SK-N-MC (cell line): ENCODE measurements around the gene RAB11FIP3.

ENCODE experiments used
- DNase-seq: peaks from one replicate; pipeline ENCODE4 v3.0.0-alpha.2; 2011; ENCODE audit warnings: low read depth, low spot score
- H3K27ac ChIP-seq: fragments of 200-600 bp; sonication (generic); 2 replicates; pipeline ENCODE4 v1.5.1; 2016; ENCODE audit warnings: mixed run types
- H3K36me3 ChIP-seq: fragments of 200-600 bp; sonication (generic); 2 replicates; pipeline ENCODE4 v1.6.1; 2017; ENCODE audit warnings: antibody characterized with exemption, low read length, mixed read lengths; ENCODE audit not compliant: insufficient read depth
- H3K4me3 ChIP-seq: fragments of 200-600 bp; sonication (generic); 2 replicates; pipeline ENCODE4 v1.5.1; 2016
- H3K9ac ChIP-seq: fragments of 200-600 bp; sonication (generic); 2 replicates; pipeline ENCODE4 v1.8.0; 2017; ENCODE audit warnings: mixed run types, mixed read lengths; ENCODE audit not compliant: insufficient read length
- H3K9me3 ChIP-seq: fragments of 200-600 bp; sonication (generic); 2 replicates; pipeline ENCODE4 v1.6.1; 2017; ENCODE audit warnings: low read depth, mild to moderate bottlenecking, antibody characterized with exemption, low read length, moderate library complexity, mixed read lengths
- EZH2 ChIP-seq: fragments of 200-600 bp; sonication (generic); IDR thresholded peaks from one replicate; pipeline ENCODE4 v1.6.1; 2017; ENCODE audit warnings: antibody characterized with exemption
- FOXP2 ChIP-seq: optimal IDR thresholded peaks from 2 replicates; pipeline ENCODE3; 2011; ENCODE audit warnings: mild to moderate bottlenecking, moderate library complexity; ENCODE audit not compliant: insufficient read depth; ENCODE audit errors: extremely low read length, control extremely low read depth
- POLR2AphosphoS5 ChIP-seq: IDR thresholded peaks from 2 replicates; pipeline ENCODE4 v1.6.1; 2012; ENCODE audit warnings: mild to moderate bottlenecking, low read depth, low read length, borderline replicate concordance

Gene RAB11FIP3

GRCh38 chr16:540645-541340 lies 115.3 kb downstream of the RAB11FIP3 start:
- no peaks in the 10 kb centered on the region; the same call in 1 of the 2 replicates for H3K36me3 ChIP-seq
- H3K9ac ChIP-seq, result no peak overlapping the region
- no peak overlapping the region for H3K27ac ChIP-seq
- no peaks in the 10 kb centered on the region for H3K9me3 ChIP-seq
- H3K4me3 ChIP-seq, result no peak overlapping the region
- TF ChIP-seq POLR2AphosphoS5 (no peak), EZH2 (no peak), FOXP2 (no peak)
- DNase-seq, result no peak

- TF ChIP-seq FOXP2, result no peak
- no peak for TF ChIP-seq EZH2
- TF ChIP-seq POLR2AphosphoS5, result no peak
- Histone ChIP-seq H3K9ac (no peak overlapping the region), H3K9me3 (no peaks in the 10 kb centered on the region), H3K27ac (no peak overlapping the region), H3K4me3 (no peak overlapping the region), H3K36me3 (peaks cover under 1% of the 10 kb centered on the region; the same call in 1 of the 2 replicates)
- DNase-seq, result no peak
Measured at GRCh38 chr16:543301-544164, 118.1 kb downstream of the RAB11FIP3 start.

GRCh38 chr16:544517-544916 lies 119.1 kb downstream of the RAB11FIP3 start:
- no peak for TF ChIP-seq FOXP2
- no peak for TF ChIP-seq POLR2AphosphoS5
- TF ChIP-seq EZH2, result no peak
- no peak overlapping the region for H3K9ac ChIP-seq
- no peak overlapping the region for H3K4me3 ChIP-seq
- H3K9me3 ChIP-seq, result no peaks in the 10 kb centered on the region
- H3K36me3 ChIP-seq, result peaks cover 4% of the 10 kb centered on the region; the same call in 1 of the 2 replicates
- DNase-seq, result no peak
- H3K27ac ChIP-seq, result no peak overlapping the region

- no peak overlapping the region for H3K4me3 ChIP-seq
- H3K27ac ChIP-seq, result no peak overlapping the region
- DNase-seq, result no peak
Measured at GRCh38 chr16:546909-547770, 121.7 kb downstream of the RAB11FIP3 start.

GRCh38 chr16:548586-548985 lies 123.1 kb downstream of the RAB11FIP3 start:
- H3K36me3 ChIP-seq, result peaks cover 4% of the 10 kb centered on the region; the same call in 1 of the 2 replicates
- no peak for DNase-seq
- H3K27ac ChIP-seq, result no peak overlapping the region
- no peak overlapping the region for H3K9ac ChIP-seq
- TF ChIP-seq FOXP2 (no peak), EZH2 (no peak), POLR2AphosphoS5 (no peak)
- no peaks in the 10 kb centered on the region for H3K9me3 ChIP-seq
- no peak overlapping the region for H3K4me3 ChIP-seq

More at GRCh38 chr16:546909-547770, 121.7 kb downstream of the RAB11FIP3 start:
- H3K9ac ChIP-seq, result no peak overlapping the region
- peaks cover 4% of the 10 kb centered on the region; the same call in 1 of the 2 replicates for H3K36me3 ChIP-seq
- H3K9me3 ChIP-seq, result no peaks in the 10 kb centered on the region
- no peak for TF ChIP-seq POLR2AphosphoS5
- no peak for TF ChIP-seq FOXP2
- no peak for TF ChIP-seq EZH2

- no peak for DNase-seq
- H3K36me3 ChIP-seq, result peaks cover 4% of the 10 kb centered on the region; the same call in 1 of the 2 replicates
- H3K27ac ChIP-seq, result no peak overlapping the region
- TF ChIP-seq POLR2AphosphoS5 (no peak), EZH2 (no peak), FOXP2 (no peak)
- no peak overlapping the region for H3K4me3 ChIP-seq
- no peak overlapping the region for H3K9ac ChIP-seq
- no peaks in the 10 kb centered on the region for H3K9me3 ChIP-seq
Measured at GRCh38 chr16:549544-550263, 124.3 kb downstream of the RAB11FIP3 start.

- H3K27ac ChIP-seq, result no peak overlapping the region
- DNase-seq, result no peak
Measured at GRCh38 chr16:551210-551609, 125.8 kb downstream of the RAB11FIP3 start.

More at GRCh38 chr16:551210-551609, 125.8 kb downstream of the RAB11FIP3 start:
- Histone ChIP-seq H3K36me3 (peaks cover 4% of the 10 kb centered on the region; the same call in 1 of the 2 replicates), H3K9ac (no peak overlapping the region), H3K4me3 (no peak overlapping the region), H3K9me3 (no peaks in the 10 kb centered on the region)
- TF ChIP-seq EZH2 (no peak), POLR2AphosphoS5 (no peak), FOXP2 (no peak)
